ENCODE measurements around the gene S100A9.

S100A9 gene

DNA sequence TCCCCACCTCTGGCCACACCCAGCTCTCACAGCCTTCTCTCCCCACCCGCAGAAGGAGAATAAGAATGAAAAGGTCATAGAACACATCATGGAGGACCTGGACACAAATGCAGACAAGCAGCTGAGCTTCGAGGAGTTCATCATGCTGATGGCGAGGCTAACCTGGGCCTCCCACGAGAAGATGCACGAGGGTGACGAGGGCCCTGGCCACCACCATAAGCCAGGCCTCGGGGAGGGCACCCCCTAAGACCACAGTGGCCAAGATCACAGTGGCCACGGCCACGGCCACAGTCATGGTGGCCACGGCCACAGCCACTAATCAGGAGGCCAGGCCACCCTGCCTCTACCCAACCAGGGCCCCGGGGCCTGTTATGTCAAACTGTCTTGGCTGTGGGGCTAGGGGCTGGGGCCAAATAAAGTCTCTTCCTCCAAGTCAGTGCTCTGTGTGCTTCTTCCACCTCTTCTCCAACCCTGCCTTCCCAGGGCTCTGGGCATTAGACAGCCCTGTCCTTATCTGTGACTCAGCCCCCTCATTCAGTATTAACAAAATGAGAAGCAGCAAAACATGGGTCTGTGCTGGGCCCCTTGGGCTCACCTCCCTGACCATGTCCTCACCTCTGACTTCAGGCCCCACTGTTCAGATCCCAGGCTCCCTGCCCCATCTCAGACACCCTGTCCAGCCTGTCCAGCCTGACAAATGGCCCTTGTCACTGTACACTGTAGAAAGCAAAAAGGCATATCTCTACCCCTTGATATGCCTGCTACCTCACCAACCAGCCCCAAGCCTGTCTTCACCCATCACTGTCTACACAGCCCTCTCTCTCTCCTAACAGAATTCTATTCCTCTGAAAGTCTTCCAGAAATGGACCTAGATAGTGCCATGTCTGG is 3.2 kb downstream of the S100A9 start:
- H3K4me1 ChIP-seq (ENCODE audit: control insufficient read depth in 1 of 2, insufficient read depth in 1 of 2, low read depth in 1 of 2, low read length in 1 of 2) = peaks cover 81 to 99% of the 10 kb centered on the region in 2 experiments
- peaks cover 5% of the 10 kb centered on the region for H3K9me3 ChIP-seq
- H3K4me3 ChIP-seq (ENCODE audit: low read depth in 1 of 2, low read length in 1 of 2) = peak overlapping the region; percentile 97
- H3K27ac ChIP-seq = peak overlapping the region; percentile 100
- peaks cover 41% of the 10 kb centered on the region for H3K36me3 ChIP-seq
- TF ChIP-seq, protein P1, sequence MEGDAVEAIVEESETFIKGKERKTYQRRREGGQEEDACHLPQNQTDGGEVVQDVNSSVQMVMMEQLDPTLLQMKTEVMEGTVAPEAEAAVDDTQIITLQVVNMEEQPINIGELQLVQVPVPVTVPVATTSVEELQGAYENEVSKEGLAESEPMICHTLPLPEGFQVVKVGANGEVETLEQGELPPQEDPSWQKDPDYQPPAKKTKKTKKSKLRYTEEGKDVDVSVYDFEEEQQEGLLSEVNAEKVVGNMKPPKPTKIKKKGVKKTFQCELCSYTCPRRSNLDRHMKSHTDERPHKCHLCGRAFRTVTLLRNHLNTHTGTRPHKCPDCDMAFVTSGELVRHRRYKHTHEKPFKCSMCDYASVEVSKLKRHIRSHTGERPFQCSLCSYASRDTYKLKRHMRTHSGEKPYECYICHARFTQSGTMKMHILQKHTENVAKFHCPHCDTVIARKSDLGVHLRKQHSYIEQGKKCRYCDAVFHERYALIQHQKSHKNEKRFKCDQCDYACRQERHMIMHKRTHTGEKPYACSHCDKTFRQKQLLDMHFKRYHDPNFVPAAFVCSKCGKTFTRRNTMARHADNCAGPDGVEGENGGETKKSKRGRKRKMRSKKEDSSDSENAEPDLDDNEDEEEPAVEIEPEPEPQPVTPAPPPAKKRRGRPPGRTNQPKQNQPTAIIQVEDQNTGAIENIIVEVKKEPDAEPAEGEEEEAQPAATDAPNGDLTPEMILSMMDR (IDR thresholded peaks at IDR 0.05) = no peak
- H3K27me3 ChIP-seq = no peaks in the 10 kb centered on the region

DNA sequence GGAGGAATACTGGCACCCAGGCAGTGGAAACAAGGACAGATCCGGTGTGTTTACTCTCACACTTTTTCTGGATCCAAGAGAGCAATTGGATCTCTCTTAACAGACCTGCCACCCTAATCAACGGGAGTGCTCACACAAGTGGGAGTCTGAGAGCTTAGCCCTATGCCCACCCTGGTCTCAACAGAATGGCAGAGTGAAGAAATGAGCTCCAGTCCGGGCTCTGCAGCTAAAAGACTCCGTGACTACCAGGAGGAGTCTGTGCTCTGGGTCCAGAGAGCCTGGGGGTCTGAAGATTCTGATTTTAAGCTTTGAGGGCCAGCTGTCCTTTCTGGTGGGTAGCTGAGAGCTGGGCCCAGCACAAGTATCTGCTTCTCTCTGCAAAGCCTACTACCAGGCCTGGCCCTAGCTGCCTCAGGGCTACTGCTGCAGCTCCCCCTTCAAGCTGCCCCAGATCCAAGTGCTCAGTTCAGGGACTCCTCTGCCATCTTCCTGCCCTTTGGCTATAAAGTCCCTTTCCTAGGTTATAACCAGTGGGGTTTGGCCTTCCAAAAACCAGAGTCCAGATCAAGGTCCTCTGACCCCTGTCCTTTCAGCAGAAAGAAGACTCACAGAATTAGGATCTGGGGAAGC is 3.9 kb downstream of the S100A9 start:
- Histone ChIP-seq H3K27ac (peak overlapping the region; percentile 100), H3K36me3 (peaks cover 41% of the 10 kb centered on the region), H3K4me1 (ENCODE audit: control insufficient read depth in 1 of 2, insufficient read depth in 1 of 2, low read depth in 1 of 2, low read length in 1 of 2) (peaks cover 81 to 99% of the 10 kb centered on the region in 2 experiments), H3K9me3 (peaks cover 5% of the 10 kb centered on the region), H3K4me3 (ENCODE audit: low read depth in 1 of 2, low read length in 1 of 2) (peak overlapping the region; percentile 97), H3K27me3 (no peaks in the 10 kb centered on the region)
- TF ChIP-seq, protein P1 (IDR thresholded peaks at IDR 0.05) = no peak

DNA sequence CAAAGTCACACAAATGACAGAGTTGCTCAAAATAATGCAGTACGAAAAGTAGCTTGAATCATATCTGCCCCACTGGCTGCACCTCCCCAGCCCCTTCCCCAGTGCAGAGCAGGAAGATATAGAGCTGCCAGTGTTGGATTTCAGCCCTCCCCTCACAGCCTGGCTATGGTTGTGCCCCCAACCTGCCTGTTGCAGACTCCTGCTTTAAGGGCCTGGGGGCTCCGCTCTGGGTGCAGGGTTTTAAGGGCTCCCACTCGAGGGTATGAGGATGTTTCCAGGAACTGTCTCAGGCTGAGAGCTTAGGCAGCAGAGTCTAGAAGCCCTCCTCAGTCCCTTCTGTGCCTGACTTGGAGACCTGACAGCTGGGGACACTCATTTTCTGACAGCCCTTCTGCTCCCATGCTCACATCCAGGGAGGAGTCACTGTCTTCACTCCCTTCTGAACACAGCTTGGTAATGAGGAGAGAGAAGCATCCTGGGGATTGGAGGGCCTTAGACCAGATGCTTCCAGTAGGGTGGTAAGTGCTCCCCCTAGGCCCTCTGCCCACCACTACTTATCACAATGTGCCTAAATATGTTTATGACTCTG is 4.6 kb downstream of the S100A9 start:
- Histone ChIP-seq H3K27me3 (no peaks in the 10 kb centered on the region), H3K27ac (peak overlapping the region; percentile 100), H3K4me3 (ENCODE audit: low read depth in 1 of 2, low read length in 1 of 2) (peak overlapping the region; percentile 97), H3K4me1 (ENCODE audit: control insufficient read depth in 1 of 2, insufficient read depth in 1 of 2, low read depth in 1 of 2, low read length in 1 of 2) (peaks cover 81 to 99% of the 10 kb centered on the region in 2 experiments), H3K9me3 (peaks cover 5% of the 10 kb centered on the region), H3K36me3 (peaks cover 41% of the 10 kb centered on the region)
- TF ChIP-seq, protein P1 (IDR thresholded peaks at IDR 0.05) = no peak

DNA sequence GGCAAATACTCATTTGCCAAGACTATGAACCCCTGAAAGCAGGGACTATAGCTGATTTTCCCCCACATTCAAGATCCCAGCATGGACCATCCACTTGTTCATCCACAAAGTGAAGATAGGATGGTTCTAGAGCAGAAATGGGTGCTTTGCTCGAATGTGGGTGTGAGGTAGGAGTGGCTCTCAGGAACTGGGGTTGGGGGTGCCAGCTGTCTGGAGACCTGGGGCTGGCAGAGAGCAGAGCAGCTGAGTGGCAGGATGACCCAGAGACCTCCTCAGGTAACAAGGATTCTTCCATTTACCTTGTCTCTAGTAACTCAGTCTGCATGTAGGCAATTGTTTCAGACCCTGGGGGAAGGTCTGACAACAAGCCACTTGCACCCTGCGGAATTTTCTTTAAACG is 6.0 kb downstream of the S100A9 start:
- peak overlapping the region; percentile 100 for H3K27ac ChIP-seq
- TF ChIP-seq, protein P1 (IDR thresholded peaks at IDR 0.05) = no peak
- H3K27me3 ChIP-seq = no peaks in the 10 kb centered on the region
- peaks cover 89 to 100% of the 10 kb centered on the region in 2 experiments for H3K4me1 ChIP-seq (ENCODE audit: control insufficient read depth in 1 of 2, insufficient read depth in 1 of 2, low read depth in 1 of 2, low read length in 1 of 2)
- H3K4me3 ChIP-seq (ENCODE audit: low read depth in 1 of 2, low read length in 1 of 2) = peak overlapping the region; percentile 42 to 97
- H3K36me3 ChIP-seq = peaks cover 29% of the 10 kb centered on the region
- H3K9me3 ChIP-seq = peaks cover 5% of the 10 kb centered on the region

DNA sequence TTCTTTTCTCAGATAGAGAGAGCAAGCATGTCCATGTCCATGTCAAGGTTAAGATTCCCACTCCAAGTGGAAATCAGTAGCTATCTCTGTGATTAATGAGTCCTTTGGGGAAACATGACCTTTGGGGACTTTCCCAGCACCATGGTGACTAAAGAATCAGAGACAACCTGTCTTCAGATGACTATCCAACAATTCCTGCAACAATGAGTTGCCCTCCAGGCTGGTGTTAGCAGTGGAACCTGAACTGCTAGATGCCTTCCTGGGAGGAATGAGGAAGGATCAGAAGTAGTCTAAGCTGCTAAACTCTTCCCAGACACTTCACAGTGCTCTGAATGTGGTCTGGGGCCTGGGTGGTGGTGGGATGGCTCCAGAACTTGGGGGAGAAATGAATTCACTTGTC is 6.5 kb downstream of the S100A9 start:
- TF ChIP-seq, protein P1 (IDR thresholded peaks at IDR 0.05) = no peak
- Histone ChIP-seq H3K9me3 (peaks cover 5% of the 10 kb centered on the region), H3K36me3 (peaks cover 24% of the 10 kb centered on the region), H3K4me1 (ENCODE audit: control insufficient read depth in 1 of 2, insufficient read depth in 1 of 2, low read depth in 1 of 2, low read length in 1 of 2) (peaks cover 94 to 100% of the 10 kb centered on the region in 2 experiments), H3K4me3 (ENCODE audit: low read depth in 1 of 2, low read length in 1 of 2) (peak overlapping the region; percentile 42 to 97), H3K27ac (peak overlapping the region; percentile 100), H3K27me3 (no peaks in the 10 kb centered on the region)
